ENCODE data around the gene MAML3.

MAML3 gene

DNA sequence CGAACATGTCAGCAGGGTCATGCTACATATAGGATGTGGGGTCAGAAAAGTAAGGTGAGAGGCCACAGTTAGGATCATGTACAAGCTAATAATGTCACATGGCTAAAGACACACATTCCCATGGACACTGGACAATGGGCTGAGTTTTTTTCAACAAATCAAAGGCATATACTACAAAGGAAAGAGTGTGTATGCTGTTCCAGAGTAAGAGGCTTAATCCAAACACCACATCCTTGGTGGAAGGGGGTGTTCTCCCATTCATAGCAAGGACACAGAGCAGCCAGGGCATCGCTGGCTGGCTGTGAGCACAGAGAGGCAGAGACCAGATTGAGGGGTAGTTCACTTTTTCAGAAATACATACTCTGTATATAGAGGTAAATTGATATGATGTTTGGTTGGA is 356.7 kb downstream of the MAML3 start:
- DNase-seq (ENCODE audit: low spot score) = no peak
- in situ Hi-C loops (cut with MboI; ENCODE audit: low sequenced_read_pairs, unreplicated experiment) = no loop called here
- TF ChIP-seq, protein P1, sequence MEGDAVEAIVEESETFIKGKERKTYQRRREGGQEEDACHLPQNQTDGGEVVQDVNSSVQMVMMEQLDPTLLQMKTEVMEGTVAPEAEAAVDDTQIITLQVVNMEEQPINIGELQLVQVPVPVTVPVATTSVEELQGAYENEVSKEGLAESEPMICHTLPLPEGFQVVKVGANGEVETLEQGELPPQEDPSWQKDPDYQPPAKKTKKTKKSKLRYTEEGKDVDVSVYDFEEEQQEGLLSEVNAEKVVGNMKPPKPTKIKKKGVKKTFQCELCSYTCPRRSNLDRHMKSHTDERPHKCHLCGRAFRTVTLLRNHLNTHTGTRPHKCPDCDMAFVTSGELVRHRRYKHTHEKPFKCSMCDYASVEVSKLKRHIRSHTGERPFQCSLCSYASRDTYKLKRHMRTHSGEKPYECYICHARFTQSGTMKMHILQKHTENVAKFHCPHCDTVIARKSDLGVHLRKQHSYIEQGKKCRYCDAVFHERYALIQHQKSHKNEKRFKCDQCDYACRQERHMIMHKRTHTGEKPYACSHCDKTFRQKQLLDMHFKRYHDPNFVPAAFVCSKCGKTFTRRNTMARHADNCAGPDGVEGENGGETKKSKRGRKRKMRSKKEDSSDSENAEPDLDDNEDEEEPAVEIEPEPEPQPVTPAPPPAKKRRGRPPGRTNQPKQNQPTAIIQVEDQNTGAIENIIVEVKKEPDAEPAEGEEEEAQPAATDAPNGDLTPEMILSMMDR (IDR thresholded peaks at IDR 0.05; ENCODE audit: borderline replicate concordance, control extremely low read depth, extremely low read depth, insufficient read depth, missing control alignments) = no peak

DNA sequence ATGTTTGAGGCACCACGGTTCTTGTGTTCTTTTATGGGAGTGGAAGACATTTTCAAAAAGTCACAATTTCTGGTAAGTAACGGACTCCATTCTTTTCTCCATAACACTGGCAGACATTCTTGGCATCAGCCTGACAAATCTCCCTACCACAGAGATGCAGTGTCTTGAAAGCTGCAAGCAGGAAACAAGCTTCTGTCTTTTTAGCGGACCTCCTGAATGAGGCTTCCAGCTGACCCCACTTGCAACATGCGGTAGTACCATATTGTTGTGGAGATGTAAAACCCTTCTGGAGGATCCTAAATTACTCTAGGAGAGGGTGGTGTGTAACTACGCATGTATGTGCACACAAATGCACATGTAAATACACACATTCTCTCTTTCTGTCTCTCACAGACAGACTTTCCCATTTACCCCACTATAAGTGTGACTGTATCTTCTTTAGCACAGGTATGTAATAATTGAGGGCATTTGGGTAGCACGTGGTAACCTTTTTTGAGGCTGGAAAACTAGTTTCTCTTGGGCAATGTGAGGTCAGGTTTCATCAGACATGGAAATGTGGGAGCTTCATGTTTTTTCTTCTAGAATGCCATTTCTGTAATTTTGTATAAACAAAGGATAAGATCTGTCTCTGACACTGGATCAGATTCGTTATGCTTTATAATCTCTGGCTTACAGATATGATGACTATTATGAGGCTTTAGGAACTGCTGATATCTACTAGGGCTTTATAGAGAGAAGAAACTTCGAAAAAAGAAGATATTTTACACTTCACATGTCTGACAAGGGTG is 358.3 kb downstream of the MAML3 start:
- no peak for DNase-seq (ENCODE audit: low spot score)
- TF ChIP-seq, protein P1 (IDR thresholded peaks at IDR 0.05; ENCODE audit: borderline replicate concordance, control extremely low read depth, extremely low read depth, insufficient read depth, missing control alignments) = no peak
- in situ Hi-C loops (cut with MboI; ENCODE audit: low sequenced_read_pairs, unreplicated experiment) = no loop called here

DNA sequence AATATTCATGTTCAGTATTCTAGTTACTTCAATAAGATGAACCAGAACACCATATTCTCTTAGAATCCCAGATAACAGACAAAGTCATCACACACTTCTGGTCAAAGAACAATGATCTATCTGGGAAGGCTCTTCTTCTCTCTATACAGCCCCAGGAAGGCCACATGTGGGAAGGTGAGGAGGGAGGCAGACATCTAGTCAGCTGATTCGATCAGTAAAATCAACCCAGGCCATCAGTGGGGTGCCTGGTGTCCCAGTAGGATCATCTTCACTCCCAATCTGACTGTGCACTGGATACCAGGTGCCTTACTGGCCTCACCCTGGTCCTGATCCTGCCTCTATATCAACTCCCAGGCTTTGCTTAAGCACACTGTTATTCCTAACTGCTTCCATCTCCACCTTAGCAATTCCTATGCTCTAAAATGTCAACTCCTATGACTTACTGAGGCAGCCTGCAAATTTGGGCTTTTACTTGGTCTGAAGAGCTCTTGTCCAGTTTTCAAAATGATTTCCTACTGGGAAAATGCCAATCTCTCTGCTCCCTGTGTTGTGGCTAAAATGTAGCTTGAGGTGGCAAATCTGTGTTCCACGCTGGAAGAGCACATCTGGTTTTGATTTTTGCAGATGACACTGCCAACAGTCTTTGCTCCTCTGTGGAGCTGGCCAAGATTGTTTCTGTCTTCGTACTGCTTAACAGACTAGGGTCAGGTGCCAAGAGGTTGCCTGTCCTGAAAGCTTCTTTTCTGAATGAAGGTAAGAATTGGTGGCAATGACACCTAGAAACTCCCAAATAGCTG is 359.6 kb downstream of the MAML3 start:
- in situ Hi-C loops (cut with MboI; ENCODE audit: low sequenced_read_pairs, unreplicated experiment) = no loop called here
- TF ChIP-seq, protein P1 (IDR thresholded peaks at IDR 0.05; ENCODE audit: borderline replicate concordance, control extremely low read depth, extremely low read depth, insufficient read depth, missing control alignments) = no peak
- DNase-seq (ENCODE audit: low spot score) = no peak

DNA sequence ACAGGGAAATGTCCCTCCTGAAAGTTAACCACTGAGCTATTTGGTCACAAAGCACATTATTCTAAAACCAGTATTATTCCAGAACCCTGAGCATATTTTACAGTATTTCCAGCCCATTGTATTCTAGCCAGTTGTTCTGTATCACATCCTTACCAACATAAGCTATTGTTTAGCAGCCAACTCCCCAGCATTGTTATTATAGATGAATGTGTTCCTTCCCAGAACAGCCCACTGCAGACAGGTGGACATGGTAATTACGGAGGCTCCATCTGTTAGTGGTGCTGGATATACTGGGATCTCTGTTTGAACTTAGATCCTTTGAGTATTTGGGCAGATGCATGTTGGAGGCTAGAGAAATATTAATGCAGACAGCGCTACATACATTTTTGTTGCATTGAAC is 362.3 kb downstream of the MAML3 start:
- TF ChIP-seq, protein P1 (IDR thresholded peaks at IDR 0.05; ENCODE audit: borderline replicate concordance, control extremely low read depth, extremely low read depth, insufficient read depth, missing control alignments) = no peak
- no peak for DNase-seq (ENCODE audit: low spot score)

DNA sequence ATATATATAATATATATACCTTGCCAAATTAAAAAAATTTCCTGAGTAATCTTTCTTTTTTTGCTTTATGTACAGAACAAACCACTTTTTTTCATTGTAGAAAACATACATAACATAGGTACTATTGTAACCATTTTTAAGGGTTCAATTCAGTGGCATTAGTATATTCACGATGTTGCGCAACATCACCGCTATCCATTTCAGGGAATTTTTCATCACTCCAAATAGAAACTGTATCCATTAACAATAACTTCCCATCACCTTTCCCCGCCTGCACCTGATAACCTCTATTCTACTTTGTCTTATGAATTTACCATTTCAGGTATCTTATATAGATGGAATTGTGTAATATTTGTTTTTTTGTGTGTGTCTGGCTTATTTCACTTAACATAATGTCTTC is 363.7 kb downstream of the MAML3 start:
- in situ Hi-C loops (cut with MboI; ENCODE audit: low sequenced_read_pairs, unreplicated experiment) = no loop called here
- TF ChIP-seq, protein P1 (IDR thresholded peaks at IDR 0.05; ENCODE audit: borderline replicate concordance, control extremely low read depth, extremely low read depth, insufficient read depth, missing control alignments) = no peak

More for the DNA sequence above, 362.3 kb downstream of the MAML3 start:
- in situ Hi-C loops (cut with MboI; ENCODE audit: low sequenced_read_pairs, unreplicated experiment) = no loop called here

DNA sequence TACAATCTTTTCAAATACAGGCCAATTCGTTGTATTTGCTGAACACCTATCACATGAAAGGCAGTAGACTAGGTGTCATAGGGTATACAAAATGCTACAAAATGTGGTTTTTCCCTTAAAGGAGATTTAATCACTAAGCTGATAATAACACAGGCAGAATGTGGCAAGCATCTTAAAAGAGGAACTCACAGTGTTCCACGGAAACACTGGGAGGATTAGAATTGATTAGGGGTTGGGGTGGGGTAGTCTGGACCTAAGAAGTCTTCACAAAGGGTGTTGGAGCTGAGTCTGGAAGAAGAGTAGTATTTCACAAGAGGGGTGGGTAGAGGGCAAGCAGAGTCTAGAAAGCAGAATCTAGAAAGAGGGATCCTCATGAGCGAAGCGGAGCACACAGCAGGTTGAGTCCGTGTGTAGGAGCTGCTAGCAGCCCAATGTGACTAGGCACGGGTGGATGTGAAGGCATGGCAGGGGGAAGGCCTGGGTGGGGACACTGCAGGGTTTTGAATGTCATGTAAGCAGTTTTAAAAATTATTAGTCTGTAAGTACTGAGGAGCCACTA is 364.8 kb downstream of the MAML3 start:
- TF ChIP-seq, protein P1 (IDR thresholded peaks at IDR 0.05; ENCODE audit: borderline replicate concordance, control extremely low read depth, extremely low read depth, insufficient read depth, missing control alignments) = no peak
- in situ Hi-C loops (cut with MboI; ENCODE audit: low sequenced_read_pairs, unreplicated experiment) = no loop called here
- no peak for DNase-seq (ENCODE audit: low spot score)

More for the DNA sequence above, 363.7 kb downstream of the MAML3 start:
- no peak for DNase-seq (ENCODE audit: low spot score)
